ENCODE results near the gene GCAT. TPM values are rescaled to one million over a fixed set of nuclear protein-coding genes. Genes with fewer than 3 reads are reported as not detected.

The GCAT gene
- total and polyA plus RNA-seq, 10 donors = 0.94 to 3.9 (median 1.9) TPM; not detected in 1

DNA sequence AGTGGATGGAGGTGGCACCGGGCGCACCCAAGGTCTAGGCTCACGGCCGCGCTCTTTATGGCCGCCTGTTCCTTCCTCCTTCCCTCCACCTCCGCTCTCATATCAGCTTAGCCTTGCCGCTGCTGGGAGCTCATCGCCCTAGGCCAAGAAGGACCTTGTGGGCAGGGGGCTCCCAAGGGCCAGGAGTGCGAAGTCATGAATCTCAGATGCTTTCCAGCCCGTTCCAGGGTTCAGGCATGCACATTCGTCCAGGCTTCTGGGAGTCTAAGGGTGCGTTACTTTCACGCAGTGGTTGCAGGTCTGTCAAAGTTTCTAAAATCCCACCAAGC is 11.3 kb downstream of the GCAT start:
- intact Hi-C loops (cut with DNase I; ENCODE audit: low total_unique reads) = loop anchor here (10.0 kb wide), 1 partner anchor 146 kb away; no protein-coding TSS in a partner anchor
- H3K4me3 ChIP-seq = peak overlapping the region; percentile 23 to 71 (median 38)

DNA sequence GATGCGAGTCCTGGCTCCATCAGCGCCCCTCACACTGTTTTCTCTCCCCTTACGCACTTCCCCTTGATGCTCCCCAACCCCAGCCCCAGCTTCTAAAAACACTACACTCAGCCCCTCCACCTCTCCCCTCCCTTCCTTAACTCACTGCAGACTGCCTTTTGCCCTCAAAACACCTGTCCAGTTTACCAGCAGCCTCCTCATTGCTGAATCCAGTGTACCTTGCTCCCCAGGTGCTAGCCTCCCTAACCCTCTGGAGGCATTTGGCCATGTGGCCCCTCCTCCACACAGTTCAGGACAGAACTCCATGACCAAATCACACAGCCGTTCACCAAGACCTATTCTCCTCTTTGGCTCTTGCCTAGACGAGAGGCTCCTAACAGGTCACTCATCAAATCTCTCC is 12.6 kb downstream of the GCAT start:
- 90 to 98% (median 91%) methylated on average over 5 of the region's 5 CpGs for WGBS, 5 donors

More for the DNA sequence above, 11.3 kb downstream of the GCAT start:
- no peaks in the 10 kb centered on the region for H3K9me3 ChIP-seq
- H3K36me3 ChIP-seq = no peaks in the 10 kb centered on the region
- WGBS, 5 donors = 22 to 28% (median 24%) methylated on average over 13 to 14 of the region's 14 CpGs
- H3K4me1 ChIP-seq = peaks cover 19 to 36% (median 23%) of the 10 kb centered on the region in 6 donors
- peak overlapping the region in 5 of 8 donors; percentile 60 to 74 (median 72) for H3K27ac ChIP-seq
- peaks cover 0 to 68% (median 11%) of the 10 kb centered on the region in 7 donors for H3K27me3 ChIP-seq (replicated peaks in 1 of 7)
- no peak for DNase-seq
- TF ChIP-seq POLR2A (IDR thresholded peaks at IDR 0.05) (no peak), POLR2AphosphoS5 (IDR thresholded peaks at IDR 0.05) (no peak)
- TF ChIP-seq, protein P1, sequence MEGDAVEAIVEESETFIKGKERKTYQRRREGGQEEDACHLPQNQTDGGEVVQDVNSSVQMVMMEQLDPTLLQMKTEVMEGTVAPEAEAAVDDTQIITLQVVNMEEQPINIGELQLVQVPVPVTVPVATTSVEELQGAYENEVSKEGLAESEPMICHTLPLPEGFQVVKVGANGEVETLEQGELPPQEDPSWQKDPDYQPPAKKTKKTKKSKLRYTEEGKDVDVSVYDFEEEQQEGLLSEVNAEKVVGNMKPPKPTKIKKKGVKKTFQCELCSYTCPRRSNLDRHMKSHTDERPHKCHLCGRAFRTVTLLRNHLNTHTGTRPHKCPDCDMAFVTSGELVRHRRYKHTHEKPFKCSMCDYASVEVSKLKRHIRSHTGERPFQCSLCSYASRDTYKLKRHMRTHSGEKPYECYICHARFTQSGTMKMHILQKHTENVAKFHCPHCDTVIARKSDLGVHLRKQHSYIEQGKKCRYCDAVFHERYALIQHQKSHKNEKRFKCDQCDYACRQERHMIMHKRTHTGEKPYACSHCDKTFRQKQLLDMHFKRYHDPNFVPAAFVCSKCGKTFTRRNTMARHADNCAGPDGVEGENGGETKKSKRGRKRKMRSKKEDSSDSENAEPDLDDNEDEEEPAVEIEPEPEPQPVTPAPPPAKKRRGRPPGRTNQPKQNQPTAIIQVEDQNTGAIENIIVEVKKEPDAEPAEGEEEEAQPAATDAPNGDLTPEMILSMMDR (IDR thresholded peaks at IDR 0.05 in 8 of 11, conservative IDR thresholded peaks at IDR 0.05 in 3 of 11) = no peak

DNA sequence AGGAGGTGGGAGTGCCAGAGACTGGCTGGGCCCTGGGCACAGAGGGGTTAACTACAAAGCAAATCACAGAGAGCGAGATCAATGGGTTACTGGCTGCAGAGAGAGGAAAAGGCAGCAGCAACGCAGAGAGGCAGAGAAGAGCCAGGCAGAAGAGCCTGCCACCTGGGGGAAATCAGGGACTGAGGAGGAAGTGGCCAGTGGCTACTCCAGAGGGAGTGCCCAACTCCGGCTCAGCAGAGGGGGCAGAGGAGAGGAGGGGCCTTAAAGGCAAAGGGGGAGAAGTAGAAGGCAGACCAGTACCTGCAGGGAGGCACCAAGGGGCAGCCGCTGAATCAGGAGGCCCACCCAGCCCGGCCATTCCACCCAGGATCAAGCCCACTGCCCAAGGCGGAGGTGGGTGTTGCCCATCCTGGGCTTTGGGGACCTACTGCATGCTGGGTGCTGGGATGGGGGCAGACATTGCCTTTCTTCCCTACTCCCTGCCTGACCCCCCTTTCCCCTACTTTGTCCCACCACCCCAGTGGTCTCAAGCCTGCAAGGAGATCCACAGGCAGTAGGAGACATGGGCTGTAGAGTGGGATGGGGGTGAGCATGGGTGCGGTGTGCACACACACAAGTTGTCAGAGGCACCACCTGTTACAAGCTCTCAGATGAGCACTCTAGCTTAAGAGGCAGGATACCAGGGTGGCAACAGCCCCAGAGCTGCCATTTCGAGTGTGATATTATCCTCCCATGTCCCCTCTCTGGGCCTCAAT is 14.5 kb downstream of the GCAT start:
- Histone ChIP-seq H3K9me3 (no peaks in the 10 kb centered on the region), H3K36me3 (no peaks in the 10 kb centered on the region), H3K27me3 (replicated peaks in 1 of 7) (peaks cover 0 to 84% (median 11%) of the 10 kb centered on the region in 7 donors), H3K4me3 (no peak overlapping the region), H3K4me1 (peaks cover 18 to 43% (median 31%) of the 10 kb centered on the region in 6 donors), H3K27ac (no peak overlapping the region)
- intact Hi-C loops (cut with DNase I; ENCODE audit: low total_unique reads) = no loop called here
- DNase-seq = no peak
- WGBS, 5 donors = 62 to 80% (median 66%) methylated on average over 8 of the region's 8 CpGs
- TF ChIP-seq POLR2AphosphoS5 (IDR thresholded peaks at IDR 0.05) (no peak), POLR2A (IDR thresholded peaks at IDR 0.05) (no peak)
- TF ChIP-seq, protein P1 (IDR thresholded peaks at IDR 0.05 in 8 of 11, conservative IDR thresholded peaks at IDR 0.05 in 3 of 11) = no peak

More for the DNA sequence above, 12.6 kb downstream of the GCAT start:
- no peak for TF ChIP-seq POLR2A (IDR thresholded peaks at IDR 0.05)
- no peak for TF ChIP-seq POLR2AphosphoS5 (IDR thresholded peaks at IDR 0.05)
- TF ChIP-seq, protein P1 (IDR thresholded peaks at IDR 0.05 in 8 of 11, conservative IDR thresholded peaks at IDR 0.05 in 3 of 11) = no peak
- Histone ChIP-seq H3K36me3 (no peaks in the 10 kb centered on the region), H3K4me3 (no peak overlapping the region), H3K27me3 (replicated peaks in 1 of 7) (peaks cover 0 to 80% (median 11%) of the 10 kb centered on the region in 7 donors), H3K4me1 (peaks cover 19 to 46% (median 32%) of the 10 kb centered on the region in 6 donors), H3K9me3 (no peaks in the 10 kb centered on the region), H3K27ac (no peak overlapping the region)
- intact Hi-C loops (cut with DNase I; ENCODE audit: low total_unique reads) = no loop called here
- no peak for DNase-seq

Measured in spleen (tissue), 11 donors.